Body of pancreas (tissue), 4 donors: Measurements from ENCODE around the gene HSPG2. TPM values are rescaled to one million over a fixed set of nuclear protein-coding genes. Genes with fewer than 3 reads are reported as not detected.

Experiments
- ATAC-seq: fragments of 150-250 bp; one replicate; pipeline ENCODE4 v1.9.1; 2016
- DNase-seq, 4 donors: peaks; one replicate each; pipeline ENCODE4 v3.0.0-alpha.2; 2019
- H3K27ac ChIP-seq, 4 donors: fragments of 200-600 bp; sonication (generic); 1 replicate in 3 of 4; 2 replicates in 1 of 4; pipeline versions ENCODE4 v1.5.1 to v1.6.1; 2016 to 2019; ENCODE audit warnings: mild to moderate bottlenecking in 1 of 4, mixed read lengths in 1 of 4, moderate library complexity in 1 of 4
- H3K27me3 ChIP-seq, 2 donors: fragments of 200-600 bp; sonication (generic); one replicate each; pipeline ENCODE4 v1.6.0; 2016; ENCODE audit warnings: mild to moderate bottlenecking in 1 of 2
- H3K36me3 ChIP-seq, 2 donors: fragments of 200-600 bp; sonication (generic); replicated peaks in 1 of 2; 2 replicates each; pipeline ENCODE4 v1.5.1; 2016; ENCODE audit warnings: low read depth in 2 of 2; ENCODE audit not compliant: insufficient read depth in 1 of 2
- H3K4me1 ChIP-seq: fragments of 200-600 bp; sonication (generic); one replicate; pipeline ENCODE4 v1.6.0; 2016
- H3K4me3 ChIP-seq, 2 donors: fragments of 200-600 bp; sonication (generic); 1 replicate in 1 of 2; 2 replicates in 1 of 2; pipeline ENCODE4 v1.5.1; 2016 to 2019
- H3K9me3 ChIP-seq, 3 donors: fragments of 200-600 bp; sonication (generic); 1 replicate in 2 of 3; 2 replicates in 1 of 3; pipeline ENCODE4 v1.5.1; 2016
- CTCF ChIP-seq, 7 experiments: fragments of 450-650 bp in 4 of 7; fragments of 200-600 bp in 3 of 7; sonication (generic) in 3 of 7; IDR thresholded peaks; one replicate each; pipeline ENCODE4 v1.5.1; 2016 to 2019; ENCODE audit warnings: antibody characterized with exemption in 7 of 7
- POLR2A ChIP-seq, 3 donors: fragments of 450-650 bp; IDR thresholded peaks; one replicate each; pipeline ENCODE4 v1.6.1; 2016; ENCODE audit warnings: antibody characterized with exemption in 3 of 3, mild to moderate bottlenecking in 2 of 3
- WGBS, 2 donors: methylation state at CpG; one replicate each; pipeline ENCODE4 v1.1.5; 2017; 5-methylcytosine and 5-hydroxymethylcytosine counted together
- intact Hi-C: fragments of 100-400 bp; cut with DNase I; formaldehyde crosslinking; loops from one replicate; pipeline ENCODE4 v1.15.1; 2023
- total RNA-seq, 2 donors: library from RNA; depleted of rRNA; stranded (reverse); fragments of >200 nt; gene quantifications; one replicate each; pipeline ENCODE4 v1.1.0, GENCODE V29; 2016

Gene HSPG2
- total RNA-seq, 2 donors from 2014 or later, result 87.7 to 179 TPM

GRCh38 chr1:21933397-21934248, 3.5 kb downstream of the HSPG2 start:
- H3K4me1 ChIP-seq, result peaks cover 71% of the 10 kb centered on the region
- H3K27ac ChIP-seq, result peak overlapping the region; percentile 52 to 87 (median 78)
- DNase-seq (peak; percentile 54 to 92 (median 74)), ATAC-seq (no peak)
- peak; percentile 17 to 46 (median 18) for TF ChIP-seq POLR2A (IDR thresholded peaks at IDR 0.05)
- TF ChIP-seq CTCF (IDR thresholded peaks at IDR 0.05), result no peak
- intact Hi-C loops, result no loop called here
- no peaks in the 10 kb centered on the region for H3K27me3 ChIP-seq
- H3K9me3 ChIP-seq, result no peaks in the 10 kb centered on the region
- H3K36me3 ChIP-seq, result no peaks in the 10 kb centered on the region
- WGBS, 2 donors, result 46 to 58% methylated on average over 15 to 19 of the region's 19 CpGs
- no peak overlapping the region for H3K4me3 ChIP-seq

GRCh38 chr1:21932127-21932526, 5.0 kb downstream of the HSPG2 start:
- 36 to 52% methylated on average over 3 to 7 of the region's 7 CpGs for WGBS, 2 donors
- Histone ChIP-seq H3K27ac (peak overlapping the region; percentile 68 to 87 (median 78)), H3K27me3 (no peaks in the 10 kb centered on the region), H3K9me3 (no peaks in the 10 kb centered on the region), H3K36me3 (no peaks in the 10 kb centered on the region), H3K4me1 (peaks cover 72% of the 10 kb centered on the region), H3K4me3 (no peak overlapping the region)
- DNase-seq (peak in 1 of 4 donors; percentile 51), ATAC-seq (no peak)
- intact Hi-C loops, result no loop called here
- TF ChIP-seq POLR2A (IDR thresholded peaks at IDR 0.05) (no peak), CTCF (IDR thresholded peaks at IDR 0.05) (no peak)

GRCh38 chr1:21931171-21932093, 5.7 kb downstream of the HSPG2 start:
- peaks cover 72% of the 10 kb centered on the region for H3K4me1 ChIP-seq
- no peaks in the 10 kb centered on the region for H3K27me3 ChIP-seq
- no peak overlapping the region for H3K4me3 ChIP-seq
- intact Hi-C loops, result no loop called here
- H3K9me3 ChIP-seq, result no peaks in the 10 kb centered on the region
- peak; percentile 49 to 73 (median 67) for TF ChIP-seq POLR2A (IDR thresholded peaks at IDR 0.05)
- TF ChIP-seq CTCF (IDR thresholded peaks at IDR 0.05), result no peak
- DNase-seq (peak; percentile 66 to 85 (median 76)), ATAC-seq (peak; percentile 76)
- H3K36me3 ChIP-seq, result no peaks in the 10 kb centered on the region
- H3K27ac ChIP-seq, result peak overlapping the region; percentile 68 to 87 (median 78)
- 45 to 80% methylated on average over 1 to 16 of the region's 16 CpGs for WGBS, 2 donors

GRCh38 chr1:21930629-21931170, 6.4 kb downstream of the HSPG2 start:
- no peak for ATAC-seq

More at GRCh38 chr1:21930629-21931170, 6.4 kb downstream of the HSPG2 start:
- WGBS, 2 donors, result 90 to 91% methylated on average over 6 of the region's 6 CpGs
- Histone ChIP-seq H3K4me3 (no peak overlapping the region), H3K27ac (peak overlapping the region; percentile 68 to 87 (median 78)), H3K4me1 (peaks cover 70% of the 10 kb centered on the region), H3K27me3 (no peaks in the 10 kb centered on the region), H3K9me3 (no peaks in the 10 kb centered on the region), H3K36me3 (no peaks in the 10 kb centered on the region)
- DNase-seq, result no peak
- intact Hi-C loops, result no loop called here
- TF ChIP-seq CTCF (IDR thresholded peaks at IDR 0.05) (no peak), POLR2A (IDR thresholded peaks at IDR 0.05) (no peak)
